HUDEP-2 (cell line): Measurements from ENCODE around the gene JTB.

Experiments used
- DNase-seq, 76 experiments: peaks; one replicate each; lab custom pipeline; 2025; ENCODE audit not compliant: unreplicated experiment in 76 of 76; lab: John Stamatoyannopoulos, UW

JTB gene

GRCh38 chr1:153933955-153934354 is 43.5 kb downstream of the JTB start:
- no peak for DNase-seq

- no peak for DNase-seq
Measured at GRCh38 chr1:153933430-153933829, 44.0 kb downstream of the JTB start.

GRCh38 chr1:153932156-153933131 is 45.0 kb downstream of the JTB start:
- DNase-seq: no peak

- no peak for DNase-seq
Measured at GRCh38 chr1:153929981-153930948, 47.2 kb downstream of the JTB start.

- no peak for DNase-seq
Measured at GRCh38 chr1:153929426-153929825, 48.0 kb downstream of the JTB start.

- no peak for DNase-seq
Measured at GRCh38 chr1:153928791-153929341, 48.6 kb downstream of the JTB start.

GRCh38 chr1:153928245-153928644 is 49.2 kb downstream of the JTB start:
- no peak for DNase-seq

GRCh38 chr1:153926405-153926804 is 51.1 kb downstream of the JTB start:
- no peak for DNase-seq
